ENCODE measurements around the gene IKBKE. TPM values are rescaled to one million over a fixed set of nuclear protein-coding genes. Genes with fewer than 3 reads are reported as not detected.

IKBKE gene
- total RNA-seq, 1 experiment from 2014 or later: 6.6 TPM

GRCh38 chr1:206477110-206477509 lies 6.8 kb downstream of the IKBKE start:
- Histone ChIP-seq H4K5ac (ENCODE audit: insufficient read length, low read depth, low read length) (no peak overlapping the region), H3K4ac (ENCODE audit: low read depth, low read length) (no peak overlapping the region), H3K27ac (ENCODE audit: insufficient read length, low read depth, low read length) (no peak overlapping the region), H3K4me1 (ENCODE audit: insufficient read depth, low read length) (peaks cover 2% of the 10 kb centered on the region; the same call in 1 of the 2 replicates), H3K23ac (ENCODE audit: insufficient read length, low read depth, low read length) (no peak overlapping the region), H3K79me1 (ENCODE audit: insufficient read depth, low read depth, low read length, poor library complexity, severe bottlenecking) (no peaks in the 10 kb centered on the region), H2AK5ac (ENCODE audit: insufficient read length, low read length) (no peak overlapping the region), H3T11ph (ENCODE audit: low read length) (no peak overlapping the region), H3K14ac (ENCODE audit: insufficient read depth, low read length) (no peak overlapping the region), H3K9ac (ENCODE audit: extremely low read depth, insufficient read length, low read length) (no peak overlapping the region), H3K9me3 (ENCODE audit: control insufficient read depth, low read depth, low read length) (no peaks in the 10 kb centered on the region), H3K4me2 (ENCODE audit: insufficient read depth, insufficient read length, low read length) (no peak overlapping the region), H3K27me3 (ENCODE audit: insufficient read depth, low read length) (no peaks in the 10 kb centered on the region), H2BK15ac (ENCODE audit: low read depth, low read length) (no peak overlapping the region), H3K79me2 (ENCODE audit: insufficient read depth, low read length) (no peaks in the 10 kb centered on the region), H2BK5ac (ENCODE audit: insufficient read length, low read length) (no peak overlapping the region), H3K23me2 (ENCODE audit: insufficient read length, low read depth, low read length, poor library complexity, severe bottlenecking) (no peaks in the 10 kb centered on the region), H4K8ac (replicated peaks; ENCODE audit: insufficient read length, low read depth, low read length) (no peak overlapping the region), H2BK20ac (ENCODE audit: low read depth, low read length, poor library complexity, severe bottlenecking) (no peak overlapping the region), H4K20me1 (ENCODE audit: control insufficient read depth, insufficient read depth, insufficient read length) (no peaks in the 10 kb centered on the region), H3K56ac (ENCODE audit: insufficient read length, low read depth, low read length) (no peak overlapping the region), H2BK12ac (ENCODE audit: insufficient read length, low read depth, low read length) (no peak overlapping the region), H2AFZ (ENCODE audit: low read length) (no peak overlapping the region), H3K18ac (ENCODE audit: insufficient read length, low read depth, low read length) (no peak overlapping the region), H4K91ac (ENCODE audit: insufficient read length, low read depth, low read length) (no peak overlapping the region), H2BK120ac (ENCODE audit: low read depth, low read length, poor library complexity, severe bottlenecking) (no peak overlapping the region)
- Mint-ChIP-seq H3K4me3 (no peak overlapping the region), H3K27me3 (ENCODE audit: low read depth) (no peaks in the 10 kb centered on the region; the same call in 1 of the 2 replicates), H3K27ac (peak overlapping the region in 1 of 3 experiments; percentile 92; a peak in 1 of 7 replicates), H3K9me3 (no peaks in the 10 kb centered on the region), H3K4me1 (peaks cover 19 to 25% of the 10 kb centered on the region in 2 experiments), H3K36me3 (ENCODE audit: insufficient read depth in 1 of 3, low read depth in 3 of 3) (peaks cover 12 to 22% (median 14%) of the 10 kb centered on the region in 3 experiments; a peak in 5 of 7 replicates)
- DNase-seq: no peak
- WGBS (ENCODE audit: extremely low coverage, insufficient read length, low lambda C conversion rate): no CpG with 5 or more reads among the region's 5 CpGs
- TF ChIP-seq CTCF (conservative IDR thresholded peaks at IDR 0.05): no peak

Data from H9 (cell line).